B cell (primary cell): Measurements from ENCODE around the gene KRCC1. TPM values are rescaled to one million over a fixed set of nuclear protein-coding genes. Genes with fewer than 3 reads are reported as not detected.
"Not testable (repeated sequence)": the region's sequence is repeated elsewhere in the genome, so short reads cannot be mapped to it uniquely, and the experiment has no call there.

Experiments
- ATAC-seq: fragments of 200-7000 bp; cut with Tn5 transposase; one replicate; pipeline ENCODE4 v1.10.0; 2021; ENCODE audit warnings: low read depth, mild to moderate bottlenecking, moderate number of reproducible peaks, moderate library complexity
- CTCF ChIA-PET: fragments of 350-600 bp; sonication (Branson Sonifier 250); formaldehyde crosslinking; loops from one replicate; lab custom pipeline; 2021; ENCODE audit warnings: antibody characterized with exemption, inconsistent platforms; lab: Charles Lee
- POLR2A ChIA-PET: fragments of 350-600 bp; sonication (Branson Sonifier 250); formaldehyde crosslinking; loops from one replicate; lab custom pipeline; 2021; ENCODE audit warnings: antibody characterized with exemption; lab: Charles Lee
- DNase-seq: peaks from one replicate; pipeline ENCODE4 v3.0.0; 2013
- H2AFZ ChIP-seq: 2 replicates; pipeline ENCODE4 v1.6.1; 2012; ENCODE audit warnings: mild to moderate bottlenecking, low read depth, low read length; ENCODE audit not compliant: insufficient read depth, poor library complexity, severe bottlenecking
- H3K27ac ChIP-seq, 2 donors: 1 replicate in 1 of 2; 2 replicates in 1 of 2; pipeline ENCODE4 v1.5.1; 2012 to 2013; ENCODE audit warnings: low read length in 2 of 2, mild to moderate bottlenecking in 2 of 2, moderate library complexity in 1 of 2
- H3K27me3 ChIP-seq, 4 experiments: fragments of 200-600 bp in 1 of 4; sonication (generic) in 1 of 4; replicated peaks in 1 of 4; 1 replicate in 2 of 4; 2 replicates in 2 of 4; pipeline versions ENCODE4 v1.6.1 to v1.7.0; 2013 to 2016; ENCODE audit warnings: low read length in 3 of 4, mild to moderate bottlenecking in 2 of 4, mixed read lengths in 1 of 4, moderate library complexity in 1 of 4; ENCODE audit not compliant: insufficient read depth in 4 of 4, control insufficient read depth in 3 of 4; ENCODE audit errors: control extremely low read depth in 1 of 4
- H3K36me3 ChIP-seq, 2 experiments: replicated peaks in 1 of 2; 1 replicate in 1 of 2; 2 replicates in 1 of 2; pipeline versions ENCODE4 v1.6.1 to v1.7.1; 2013; ENCODE audit warnings: low read length in 1 of 2; ENCODE audit not compliant: insufficient read depth in 2 of 2, control insufficient read depth in 1 of 2; ENCODE audit errors: control extremely low read depth in 1 of 2, extremely low read depth in 1 of 2
- H3K4me1 ChIP-seq, 2 donors: fragments of 200-600 bp in 1 of 2; sonication (generic) in 1 of 2; 1 replicate in 1 of 2; 2 replicates in 1 of 2; pipeline versions ENCODE4 v1.5.1 to v1.6.1; 2013 to 2017; ENCODE audit warnings: low read length in 2 of 2; ENCODE audit not compliant: control insufficient read depth in 2 of 2, insufficient read depth in 2 of 2
- H3K4me2 ChIP-seq: replicated peaks from 2 replicates; pipeline ENCODE3; 2012; ENCODE audit warnings: mild to moderate bottlenecking, low read depth, low read length; ENCODE audit not compliant: poor library complexity, severe bottlenecking
- H3K4me3 ChIP-seq, 5 experiments: fragments of 200-600 bp in 1 of 5; sonication (generic) in 1 of 5; 1 replicate in 3 of 5; 2 replicates in 2 of 5; pipeline versions ENCODE4 v1.5.1 to v1.7.0; 2011 to 2016; ENCODE audit warnings: low read length in 4 of 5, mild to moderate bottlenecking in 4 of 5, low read depth in 2 of 5, control low read depth in 1 of 5, moderate library complexity in 1 of 5; ENCODE audit not compliant: insufficient read depth in 1 of 5; ENCODE audit errors: control extremely low read depth in 1 of 5, extremely low read depth in 1 of 5
- H3K79me2 ChIP-seq: fragments of 200-600 bp; sonication (generic); one replicate; pipeline ENCODE4 v1.6.0; 2016; ENCODE audit warnings: low read length; ENCODE audit not compliant: control insufficient read depth, insufficient read depth
- H3K9ac ChIP-seq: fragments of 200-600 bp; sonication (generic); 2 replicates; pipeline ENCODE4 v1.6.1; 2017; ENCODE audit warnings: mild to moderate bottlenecking, low read length, moderate library complexity
- H3K9me3 ChIP-seq, 3 donors: one replicate each; pipeline versions ENCODE4 v1.6.1 to v1.7.1; 2013; ENCODE audit warnings: low read length in 2 of 3; ENCODE audit not compliant: control insufficient read depth in 2 of 3, insufficient read depth in 1 of 3; ENCODE audit errors: control extremely low read depth in 1 of 3
- H4K20me1 ChIP-seq: 2 replicates; pipeline ENCODE4 v1.6.0; 2012; ENCODE audit warnings: mild to moderate bottlenecking, low read length; ENCODE audit not compliant: insufficient read depth, control insufficient read depth, poor library complexity, severe bottlenecking
- H3K27ac Mint-ChIP-seq: one replicate; pipeline ENCODE4 v1.8.0; 2021; ENCODE audit warnings: mixed read lengths
- H3K27me3 Mint-ChIP-seq: one replicate; pipeline ENCODE4 v1.8.0; 2021; ENCODE audit warnings: mixed read lengths
- H3K4me1 Mint-ChIP-seq: one replicate; pipeline ENCODE4 v1.8.0; 2021; ENCODE audit warnings: mixed read lengths
- H3K4me3 Mint-ChIP-seq: one replicate; pipeline ENCODE4 v1.8.0; 2021; ENCODE audit warnings: mixed read lengths
- H3K9me3 Mint-ChIP-seq: one replicate; pipeline ENCODE4 v1.8.0; 2022; ENCODE audit warnings: mixed read lengths; ENCODE audit not compliant: insufficient read depth
- EZH2 ChIP-seq: IDR thresholded peaks from 2 replicates; pipeline ENCODE4 v1.6.1; 2012; ENCODE audit warnings: borderline replicate concordance, low read depth, mild to moderate bottlenecking, moderate library complexity, low read length; ENCODE audit not compliant: insufficient read depth, poor library complexity, severe bottlenecking
- WGBS: methylation state at CpG from one replicate; pipeline ENCODE4 v1.1.5; 2013; ENCODE audit warnings: missing lambda C conversion rate; ENCODE audit not compliant: insufficient coverage; 5-methylcytosine and 5-hydroxymethylcytosine counted together
- intact Hi-C: fragments of 100-400 bp; cut with micrococcal nuclease; formaldehyde crosslinking; loops from one replicate; pipeline ENCODE4 v1.10.0; 2022
- polyA plus RNA-seq: library from polyadenylated mRNA; depleted of rRNA; stranded (reverse); fragments of >200 nt; gene quantifications from 2 replicates; pipeline ENCODE4 v1.2.3, GENCODE V29; 2012
- total RNA-seq, 2 donors: library from RNA; stranded (reverse); fragments of 120-200 nt in 1 of 2; gene quantifications; 1 replicate in 1 of 2; 2 replicates in 1 of 2; pipeline versions ENCODE4 v1.2.3 to v1.2.4, GENCODE V29; 2013 to 2022
- TF ChIP-seq, protein P1 (sequence below): fragments of 200-600 bp; IDR thresholded peaks from one replicate; pipeline ENCODE4 v1.8.0; 2022; ENCODE audit warnings: antibody characterized with exemption, mild to moderate bottlenecking

The KRCC1 gene
- total and polyA plus RNA-seq, 2 donors (not counting 1 experiment from before 2014, with no cell fraction given), result 11.9 to 27.2 TPM

DNA sequence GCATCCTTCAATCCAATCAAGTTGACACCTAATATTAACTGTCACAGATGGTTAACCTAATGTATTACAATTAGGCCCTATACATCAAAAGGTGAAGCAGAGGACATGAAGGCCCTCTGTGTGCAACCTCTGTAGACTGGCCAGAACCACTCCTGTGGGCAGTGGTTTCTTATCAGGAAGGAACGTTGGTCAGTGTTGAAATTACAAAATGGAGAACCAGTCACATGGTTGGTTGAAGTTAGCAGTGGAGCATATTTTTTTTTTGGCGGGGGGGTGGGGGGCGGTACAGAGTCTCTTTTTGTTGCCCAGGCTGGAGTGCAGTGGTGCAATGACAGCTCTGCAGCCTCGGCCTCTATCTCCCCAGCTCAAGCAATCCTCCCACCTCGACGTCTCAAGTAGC is 59.0 kb downstream of the KRCC1 start:
- Histone ChIP-seq H3K9ac (no peak overlapping the region), H3K36me3 (no peaks in the 10 kb centered on the region), H3K4me2 (no peak overlapping the region), H3K9me3 (peaks cover 0 to 14% (median 0%) of the 10 kb centered on the region in 3 donors), H3K27ac (peak overlapping the region in 1 of 2 donors; percentile 51), H2AFZ (no peak overlapping the region), H3K79me2 (no peaks in the 10 kb centered on the region), H4K20me1 (no peaks in the 10 kb centered on the region), H3K27me3 (no peaks in the 10 kb centered on the region), H3K4me3 (peak overlapping the region in 1 of 5 experiments; percentile 7), H3K4me1 (peaks cover 22 to 24% of the 10 kb centered on the region in 2 donors)
- TF ChIP-seq EZH2, result no peak
- Mint-ChIP-seq H3K27ac (peak overlapping the region; percentile 4), H3K4me1 (peaks cover 31% of the 10 kb centered on the region), H3K9me3 (no peaks in the 10 kb centered on the region), H3K27me3 (no peaks in the 10 kb centered on the region), H3K4me3 (no peak overlapping the region)
- ATAC-seq, result no peak
- intact Hi-C loops, result no loop called here
- ChIA-PET CTCF (no interaction called here), POLR2A (no interaction called here)
- WGBS, result 86% methylated on average over 4 of the region's 6 CpGs
- no peak for DNase-seq

DNA sequence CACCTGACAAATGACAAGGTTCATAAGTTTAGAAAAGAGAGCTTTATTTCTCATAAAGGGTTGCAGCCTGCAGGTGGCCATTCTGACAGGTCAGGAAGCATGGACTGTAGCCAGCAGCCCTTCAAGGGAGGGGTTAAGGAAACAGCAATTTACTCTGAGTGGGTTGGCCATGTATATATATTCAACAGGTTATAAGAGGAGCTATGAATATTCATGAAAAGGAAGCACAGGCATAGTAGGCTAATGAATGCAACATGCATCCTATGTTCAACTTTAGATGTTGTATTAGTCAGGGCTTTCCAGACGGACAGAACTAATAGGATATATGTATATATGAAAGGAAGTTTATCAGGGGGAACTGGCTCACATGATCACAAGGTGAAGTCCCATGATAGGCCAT is 59.8 kb downstream of the KRCC1 start:
- H3K9me3 Mint-ChIP-seq, result no peaks in the 10 kb centered on the region
- no peaks in the 10 kb centered on the region for H3K27me3 Mint-ChIP-seq
- no peak for TF ChIP-seq EZH2
- TF ChIP-seq, protein P1, sequence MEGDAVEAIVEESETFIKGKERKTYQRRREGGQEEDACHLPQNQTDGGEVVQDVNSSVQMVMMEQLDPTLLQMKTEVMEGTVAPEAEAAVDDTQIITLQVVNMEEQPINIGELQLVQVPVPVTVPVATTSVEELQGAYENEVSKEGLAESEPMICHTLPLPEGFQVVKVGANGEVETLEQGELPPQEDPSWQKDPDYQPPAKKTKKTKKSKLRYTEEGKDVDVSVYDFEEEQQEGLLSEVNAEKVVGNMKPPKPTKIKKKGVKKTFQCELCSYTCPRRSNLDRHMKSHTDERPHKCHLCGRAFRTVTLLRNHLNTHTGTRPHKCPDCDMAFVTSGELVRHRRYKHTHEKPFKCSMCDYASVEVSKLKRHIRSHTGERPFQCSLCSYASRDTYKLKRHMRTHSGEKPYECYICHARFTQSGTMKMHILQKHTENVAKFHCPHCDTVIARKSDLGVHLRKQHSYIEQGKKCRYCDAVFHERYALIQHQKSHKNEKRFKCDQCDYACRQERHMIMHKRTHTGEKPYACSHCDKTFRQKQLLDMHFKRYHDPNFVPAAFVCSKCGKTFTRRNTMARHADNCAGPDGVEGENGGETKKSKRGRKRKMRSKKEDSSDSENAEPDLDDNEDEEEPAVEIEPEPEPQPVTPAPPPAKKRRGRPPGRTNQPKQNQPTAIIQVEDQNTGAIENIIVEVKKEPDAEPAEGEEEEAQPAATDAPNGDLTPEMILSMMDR, result no peak
- H3K4me2 ChIP-seq, result no peak overlapping the region
- H3K4me3 ChIP-seq, result no peak overlapping the region
- peaks cover 0 to 14% (median 0%) of the 10 kb centered on the region in 3 donors for H3K9me3 ChIP-seq
- H3K27me3 ChIP-seq, result no peaks in the 10 kb centered on the region
- H3K36me3 ChIP-seq, result no peaks in the 10 kb centered on the region
- peak overlapping the region; percentile 40 to 51 for H3K27ac ChIP-seq
- H2AFZ ChIP-seq, result peak overlapping the region; percentile 3
- no peaks in the 10 kb centered on the region for H4K20me1 ChIP-seq
- intact Hi-C loops, result no loop called here
- DNase-seq (no peak), ATAC-seq (no peak)
- 75% methylated on average over 1 of the region's 1 CpG for WGBS
- no peaks in the 10 kb centered on the region for H3K79me2 ChIP-seq
- peaks cover 27% of the 10 kb centered on the region for H3K4me1 Mint-ChIP-seq
- ChIA-PET CTCF (interaction anchor here (1.0 kb wide), 1 partner anchor 65 kb away, joined by 4 read pairs; no protein-coding TSS in a partner anchor), POLR2A (no interaction called here)
- H3K4me1 ChIP-seq, result peaks cover 19 to 21% of the 10 kb centered on the region in 2 donors
- peak overlapping the region; percentile 5 for H3K4me3 Mint-ChIP-seq
- no peak overlapping the region for H3K9ac ChIP-seq
- peak overlapping the region; percentile 77 for H3K27ac Mint-ChIP-seq

DNA sequence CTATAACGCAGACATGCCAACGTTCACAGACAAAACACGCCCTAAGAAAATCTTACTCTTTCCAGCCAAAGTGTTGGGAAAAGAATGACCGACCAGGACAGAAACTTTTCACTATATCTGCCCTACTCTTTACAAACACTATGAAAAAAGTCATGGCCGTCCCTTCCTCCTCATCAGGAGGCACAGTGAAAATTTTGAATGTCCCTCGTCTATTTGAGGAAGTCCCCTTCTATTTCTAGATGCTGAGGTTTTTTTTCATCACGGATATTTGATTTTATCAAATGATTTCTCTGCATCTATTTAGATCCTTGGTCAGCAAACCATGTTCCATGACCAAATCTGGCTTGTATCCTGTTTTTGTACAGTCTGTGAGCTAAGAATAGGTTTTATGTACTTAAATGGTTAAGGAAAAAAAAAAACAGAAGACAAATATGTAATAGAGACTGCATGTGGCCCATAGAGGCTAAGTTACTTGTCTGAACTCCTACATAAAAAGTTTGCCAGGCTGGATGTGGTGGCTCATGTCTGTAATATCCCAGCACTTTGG is 61.2 kb downstream of the KRCC1 start:
- peak overlapping the region; percentile 83 for H3K27ac Mint-ChIP-seq
- H3K4me3 Mint-ChIP-seq, result not testable (repeated sequence)

More for the DNA sequence above, 61.2 kb downstream of the KRCC1 start:
- H3K4me1 ChIP-seq, result peaks cover 19 to 21% of the 10 kb centered on the region in 2 donors
- peak overlapping the region; percentile 60 to 67 for H3K27ac ChIP-seq
- H3K9me3 Mint-ChIP-seq, H3K36me3 ChIP-seq, H3K4me2 ChIP-seq, H3K27me3 ChIP-seq, H2AFZ ChIP-seq, CTCF ChIA-PET, H3K27me3 Mint-ChIP-seq, ATAC-seq, H4K20me1 ChIP-seq, H3K9ac ChIP-seq, H3K4me3 ChIP-seq, DNase-seq, H3K79me2 ChIP-seq, POLR2A ChIA-PET, intact Hi-C loops: not testable (repeated sequence)
- WGBS, result no CpG with 5 or more reads among the region's 7 CpGs
- H3K9me3 ChIP-seq, result peaks cover 0 to 14% (median 0%) of the 10 kb centered on the region in 3 donors
- H3K4me1 Mint-ChIP-seq, result peaks cover 26% of the 10 kb centered on the region
